HG03342 (cell line): Measurements from ENCODE around the gene SMARCD2.
"Not testable (repeated sequence)": the region's sequence is repeated elsewhere in the genome, so short reads cannot be mapped to it uniquely, and the experiment has no call there.

Experiments used
- ATAC-seq: cut with Tn5 transposase; IDR thresholded peaks from one replicate; pipeline ENCODE4 v1.9.1; 2021; ENCODE audit warnings: mild to moderate bottlenecking, moderate library complexity; ENCODE audit not compliant: unreplicated experiment

SMARCD2 gene

DNA sequence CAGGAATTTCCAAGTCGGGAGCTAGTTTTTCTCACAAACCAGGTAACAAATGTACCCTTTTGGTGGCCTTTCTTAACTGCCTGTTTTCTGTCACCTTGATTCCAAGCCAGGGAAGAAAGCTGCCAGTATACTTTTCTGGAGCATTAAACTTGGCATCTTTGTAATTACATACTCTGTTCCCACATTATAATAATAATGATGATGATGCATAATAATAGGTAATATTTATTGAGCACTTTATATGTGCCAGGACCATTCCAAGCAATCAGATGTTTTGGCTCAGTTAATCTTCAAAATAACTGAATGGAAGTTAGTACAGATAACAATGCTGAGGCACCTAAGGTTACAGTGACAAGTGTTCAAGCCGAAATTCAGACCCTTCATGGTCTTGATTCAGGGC, 26.4 kb downstream of the SMARCD2 start:
- ATAC-seq, result no peak

DNA sequence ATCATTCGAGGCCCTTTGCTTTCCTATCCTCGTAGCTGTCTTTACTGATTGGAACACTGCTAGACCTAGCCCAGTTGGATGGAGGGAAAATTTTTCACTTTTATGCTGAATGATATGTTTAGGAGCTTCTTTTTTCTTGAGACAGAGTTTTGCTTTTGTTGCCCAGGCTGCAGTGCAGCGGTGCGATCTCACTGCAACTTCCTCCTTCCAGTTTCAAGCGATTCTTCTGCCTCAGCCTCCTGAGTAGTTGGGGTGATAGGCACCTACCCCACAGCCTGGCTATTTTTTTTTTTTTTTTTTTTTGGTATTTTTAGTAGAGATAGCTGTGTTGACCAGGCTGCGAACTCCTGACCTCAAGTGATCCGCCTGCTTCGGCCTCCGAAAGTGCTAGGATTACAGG, 32.5 kb downstream of the SMARCD2 start:
- no peak for ATAC-seq

DNA sequence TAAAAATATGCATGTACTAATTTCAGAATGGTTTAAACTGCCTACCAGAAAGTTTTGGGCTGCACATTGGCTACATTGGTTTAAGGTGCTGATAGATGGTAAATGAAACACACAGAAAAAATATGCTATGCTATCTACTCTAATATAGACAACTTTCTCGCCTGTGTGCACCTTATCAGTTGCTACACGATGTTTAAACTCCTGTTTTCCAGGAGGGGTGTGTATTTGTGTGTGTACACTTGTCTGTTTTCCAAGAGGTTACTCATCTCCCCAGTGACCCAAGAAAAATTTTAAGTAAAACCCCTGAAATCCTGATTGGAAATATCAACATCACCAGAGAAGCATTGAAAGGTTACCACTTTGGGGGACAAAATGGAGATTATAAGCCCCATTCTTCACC, 36.9 kb downstream of the SMARCD2 start:
- ATAC-seq, result no peak

DNA sequence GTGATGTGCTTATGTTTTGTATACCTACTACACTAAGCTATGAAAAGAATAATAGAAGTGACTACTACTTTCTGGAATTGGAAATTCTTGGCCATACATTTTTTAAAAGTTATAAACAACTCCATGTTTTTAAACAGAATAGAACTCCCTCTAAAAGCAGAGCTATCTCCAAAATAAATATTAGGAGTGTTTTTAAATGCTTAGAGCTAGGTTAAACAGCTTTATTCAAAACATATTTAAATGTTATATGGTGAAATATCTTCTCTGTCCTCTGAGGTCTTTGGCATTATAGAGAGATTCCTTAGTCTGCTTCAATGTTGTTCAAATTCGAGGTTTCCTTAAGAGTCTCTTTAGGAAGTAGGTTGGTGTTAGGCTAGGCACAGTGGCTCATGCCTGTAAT, 38.2 kb downstream of the SMARCD2 start:
- ATAC-seq, result no peak

DNA sequence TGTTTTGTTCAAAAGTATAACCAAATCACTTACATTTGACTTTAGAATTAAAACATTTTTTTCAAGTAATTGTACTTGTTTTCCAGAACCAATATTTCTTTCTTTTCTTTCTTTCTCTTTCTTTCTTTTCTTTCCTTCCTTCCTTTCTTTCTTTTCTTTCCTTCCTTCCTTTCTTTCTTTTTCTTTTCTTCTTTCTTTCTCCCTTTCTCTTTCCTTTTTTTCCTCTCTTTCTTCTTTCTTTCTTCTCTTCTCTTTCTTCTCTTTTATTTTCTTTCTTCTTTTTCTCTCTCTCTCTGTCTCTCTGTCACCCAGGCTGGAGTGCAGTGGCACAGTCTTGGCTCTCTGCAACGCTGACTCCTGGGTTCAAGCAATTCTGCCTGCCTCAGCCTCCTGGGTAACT, 41.7 kb downstream of the SMARCD2 start:
- ATAC-seq, result no peak

GRCh38 chr17:63798572-63799106, 43.8 kb downstream of the SMARCD2 start:
- ATAC-seq, result no peak

- not testable (repeated sequence) for ATAC-seq
Measured at GRCh38 chr17:63796375-63796774, 46.1 kb downstream of the SMARCD2 start.

DNA sequence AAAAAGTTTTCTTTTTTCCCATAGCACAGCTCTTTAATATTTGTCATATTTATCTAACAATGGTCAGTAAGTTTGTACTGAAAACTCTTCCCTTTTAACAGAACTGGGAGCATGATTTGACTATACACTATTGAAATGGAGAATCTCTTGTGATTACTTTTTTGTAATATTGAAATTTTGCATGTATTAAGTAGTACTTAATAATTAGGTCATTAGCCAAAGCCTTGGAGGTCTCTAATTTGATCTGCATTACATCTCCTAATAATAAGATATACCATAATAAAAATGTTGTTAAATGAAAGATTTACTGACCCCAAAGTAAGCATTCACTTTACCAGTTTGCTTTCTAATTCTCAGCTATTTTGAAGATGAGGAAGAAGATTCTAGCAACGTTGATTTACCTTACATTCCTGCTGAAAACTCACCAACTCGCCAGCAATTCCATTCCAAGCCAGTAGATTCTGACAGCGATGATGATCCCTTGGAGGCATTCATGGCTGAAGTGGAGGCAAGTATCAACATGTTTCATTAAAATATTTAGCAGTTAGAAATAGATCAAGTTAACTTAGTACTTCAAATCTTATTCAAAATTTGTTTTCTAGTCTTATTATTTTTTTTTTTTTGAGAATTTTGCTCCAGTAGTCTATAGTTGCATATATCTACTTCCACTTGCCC, 50.3 kb downstream of the SMARCD2 start:
- ATAC-seq, result no peak

DNA sequence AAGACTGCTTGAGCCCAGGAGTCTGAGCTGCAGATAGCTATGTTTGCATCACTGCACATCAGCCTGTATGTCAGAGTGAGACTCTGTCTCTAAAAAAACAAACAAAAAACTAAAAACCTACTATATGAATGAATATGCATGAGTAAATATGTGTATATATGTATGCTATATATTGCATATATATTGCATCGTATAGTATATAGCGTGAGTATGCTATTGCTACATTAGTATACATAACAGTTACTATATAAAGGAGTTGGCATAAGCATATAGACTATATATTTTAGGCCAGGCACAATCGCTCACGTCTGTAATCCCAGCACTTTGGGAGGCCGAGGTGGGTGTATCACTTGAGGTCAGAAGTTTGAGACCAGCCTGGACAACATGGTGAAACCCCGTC, 52.4 kb downstream of the SMARCD2 start:
- no peak for ATAC-seq

- ATAC-seq, result no peak
Measured at GRCh38 chr17:63786971-63787711, 55.3 kb downstream of the SMARCD2 start.

DNA sequence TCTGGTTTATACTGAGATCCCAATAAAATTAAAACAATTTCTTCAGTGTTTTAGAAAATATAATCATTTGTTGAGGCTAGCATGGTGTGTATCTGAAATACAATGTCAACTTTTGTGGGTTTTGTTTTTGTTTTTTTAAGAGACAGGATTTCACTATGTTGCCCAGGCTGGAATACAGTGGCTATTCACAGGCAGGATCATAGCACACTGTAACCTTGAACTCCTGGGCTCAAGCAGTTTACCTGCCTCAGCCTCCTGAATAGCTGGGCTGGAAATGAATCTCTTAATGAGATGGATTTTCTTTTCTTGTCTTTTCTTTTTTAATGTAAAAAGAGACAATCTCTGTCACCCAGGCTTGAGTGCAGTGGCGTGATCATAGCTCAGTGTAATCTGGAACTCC, 56.4 kb downstream of the SMARCD2 start:
- ATAC-seq, result no peak

DNA sequence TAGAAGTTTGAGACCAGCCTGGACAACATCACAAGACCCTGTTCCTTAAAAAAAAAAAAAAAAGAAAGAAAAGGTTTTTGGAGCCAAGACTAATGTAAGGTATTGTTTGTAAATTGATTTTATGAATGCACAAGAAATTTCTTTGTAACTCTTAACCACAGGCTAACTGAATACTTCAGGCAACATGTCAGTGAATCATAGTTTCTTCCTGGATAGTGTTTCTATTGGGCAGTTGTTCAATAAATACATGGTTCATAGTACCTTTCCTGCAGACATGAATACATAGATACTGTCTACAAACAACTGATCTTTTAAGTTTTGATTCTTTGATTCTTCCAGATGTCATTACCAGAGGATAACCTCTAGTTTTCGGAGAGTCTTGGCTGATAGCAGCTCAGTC, 56.9 kb downstream of the SMARCD2 start:
- ATAC-seq, result no peak

GRCh38 chr17:63783522-63783921, 59.0 kb downstream of the SMARCD2 start:
- ATAC-seq, result no peak
